ENCODE data around the gene ATP1A2.

- TF ChIP-seq CTCF (IDR thresholded peaks at IDR 0.05), result no peak
- no peak for TF ChIP-seq POLR2A (IDR thresholded peaks at IDR 0.05)
These were observed 48.5 kb upstream of the ATP1A2 start for GRCh38 chr1:160066829-160067745.
